H9 (cell line): Measurements from ENCODE around the gene MRO. TPM values are rescaled to one million over a fixed set of nuclear protein-coding genes. Genes with fewer than 3 reads are reported as not detected.

Experiments used
- DNase-seq: peaks from one replicate; pipeline ENCODE4 v3.0.0-alpha.2; 2017
- H2AFZ ChIP-seq: one replicate; pipeline ENCODE4 v1.6.1; 2013; ENCODE audit warnings: mild to moderate bottlenecking, low read length, control low read depth, moderate library complexity
- H2AK5ac ChIP-seq: 2 replicates; pipeline ENCODE4 v1.6.1; 2013; ENCODE audit warnings: low read length, control low read depth, mixed read lengths; ENCODE audit not compliant: insufficient read length
- H2BK120ac ChIP-seq: one replicate; pipeline ENCODE4 v1.6.1; 2013; ENCODE audit warnings: low read depth, mild to moderate bottlenecking, low read length, control low read depth, inconsistent platforms; ENCODE audit not compliant: poor library complexity, severe bottlenecking
- H2BK12ac ChIP-seq: 2 replicates; pipeline ENCODE4 v1.6.1; 2013; ENCODE audit warnings: low read length, control low read depth, mixed read lengths, low read depth; ENCODE audit not compliant: insufficient read length
- H2BK15ac ChIP-seq: 2 replicates; pipeline ENCODE4 v1.6.1; 2013; ENCODE audit warnings: low read depth, low read length, control low read depth
- H2BK20ac ChIP-seq: one replicate; pipeline ENCODE4 v1.6.1; 2013; ENCODE audit warnings: low read depth, mild to moderate bottlenecking, low read length, control low read depth, inconsistent platforms; ENCODE audit not compliant: poor library complexity, severe bottlenecking
- H2BK5ac ChIP-seq: 2 replicates; pipeline ENCODE4 v1.6.1; 2013; ENCODE audit warnings: low read length, control low read depth, mixed read lengths; ENCODE audit not compliant: insufficient read length
- H3K14ac ChIP-seq: 2 replicates; pipeline ENCODE4 v1.6.1; 2013; ENCODE audit warnings: low read length, control low read depth; ENCODE audit not compliant: insufficient read depth
- H3K18ac ChIP-seq: 2 replicates; pipeline ENCODE4 v1.6.1; 2013; ENCODE audit warnings: low read depth, mild to moderate bottlenecking, mixed read lengths, low read length, control low read depth; ENCODE audit not compliant: insufficient read length
- H3K23ac ChIP-seq: 2 replicates; pipeline ENCODE4 v1.6.1; 2013; ENCODE audit warnings: low read length, control low read depth, mixed read lengths, low read depth; ENCODE audit not compliant: insufficient read length
- H3K23me2 ChIP-seq: 2 replicates; pipeline ENCODE4 v1.6.1; 2013; ENCODE audit warnings: low read depth, mild to moderate bottlenecking, mixed read lengths, low read length, control low read depth; ENCODE audit not compliant: insufficient read length, poor library complexity, severe bottlenecking
- H3K27ac ChIP-seq: 2 replicates; pipeline ENCODE4 v1.5.1; 2013; ENCODE audit warnings: low read length, control low read depth, mixed read lengths, low read depth; ENCODE audit not compliant: insufficient read length
- H3K27me3 ChIP-seq: 2 replicates; pipeline ENCODE4 v1.6.1; 2013; ENCODE audit warnings: low read length, control low read depth, inconsistent platforms; ENCODE audit not compliant: insufficient read depth
- H3K4ac ChIP-seq: 2 replicates; pipeline ENCODE4 v1.6.1; 2013; ENCODE audit warnings: low read depth, mild to moderate bottlenecking, control low read depth, inconsistent platforms, low read length, moderate library complexity
- H3K4me1 ChIP-seq: 2 replicates; pipeline ENCODE4 v1.6.1; 2013; ENCODE audit warnings: low read length, control low read depth, inconsistent platforms; ENCODE audit not compliant: insufficient read depth
- H3K4me2 ChIP-seq: 2 replicates; pipeline ENCODE4 v1.6.1; 2013; ENCODE audit warnings: low read length, control low read depth, mixed read lengths; ENCODE audit not compliant: insufficient read length, insufficient read depth
- H3K56ac ChIP-seq: 2 replicates; pipeline ENCODE4 v1.6.1; 2013; ENCODE audit warnings: low read depth, mild to moderate bottlenecking, mixed read lengths, low read length, control low read depth; ENCODE audit not compliant: insufficient read length
- H3K79me1 ChIP-seq: 2 replicates; pipeline ENCODE4 v1.6.1; 2013; ENCODE audit warnings: low read depth, mild to moderate bottlenecking, moderate library complexity, low read length, control low read depth, inconsistent platforms; ENCODE audit not compliant: insufficient read depth, poor library complexity, severe bottlenecking
- H3K79me2 ChIP-seq: 2 replicates; pipeline ENCODE4 v1.6.1; 2013; ENCODE audit warnings: low read length, control low read depth, inconsistent platforms; ENCODE audit not compliant: insufficient read depth
- H3K9ac ChIP-seq: 2 replicates; pipeline ENCODE4 v1.6.1; 2013; ENCODE audit warnings: low read length, control low read depth, mixed read lengths; ENCODE audit not compliant: insufficient read length; ENCODE audit errors: extremely low read depth
- H3K9me3 ChIP-seq: one replicate; pipeline ENCODE4 v1.6.1; 2013; ENCODE audit warnings: low read depth, low read length, inconsistent platforms; ENCODE audit not compliant: control insufficient read depth
- H3T11ph ChIP-seq: one replicate; pipeline ENCODE4 v1.6.1; 2013; ENCODE audit warnings: mild to moderate bottlenecking, low read length, control low read depth, inconsistent platforms
- H4K20me1 ChIP-seq: one replicate; pipeline ENCODE4 v1.6.1; 2013; ENCODE audit not compliant: control insufficient read depth, insufficient read length, insufficient read depth
- H4K5ac ChIP-seq: 2 replicates; pipeline ENCODE4 v1.6.1; 2013; ENCODE audit warnings: low read depth, mild to moderate bottlenecking, mixed read lengths, low read length, control low read depth; ENCODE audit not compliant: insufficient read length
- H4K8ac ChIP-seq: replicated peaks from 2 replicates; pipeline ENCODE4 v1.6.1; 2013; ENCODE audit warnings: low read length, control low read depth, mixed read lengths, low read depth; ENCODE audit not compliant: insufficient read length
- H4K91ac ChIP-seq: 2 replicates; pipeline ENCODE4 v1.6.1; 2013; ENCODE audit warnings: low read depth, mild to moderate bottlenecking, moderate library complexity, mixed read lengths, low read length, control low read depth; ENCODE audit not compliant: insufficient read length
- H3K27ac Mint-ChIP-seq, 3 experiments: 2 replicates in 2 of 3; 3 replicates in 1 of 3; pipeline ENCODE4 v1.8.0; 2020 to 2021; ENCODE audit warnings: mixed read lengths in 3 of 3, mild to moderate bottlenecking in 1 of 3, moderate library complexity in 1 of 3
- H3K27me3 Mint-ChIP-seq: 2 replicates; pipeline ENCODE4 v1.8.0; 2021; ENCODE audit warnings: low read depth, mild to moderate bottlenecking, moderate library complexity, mixed read lengths
- H3K36me3 Mint-ChIP-seq, 3 experiments: 2 replicates in 2 of 3; 3 replicates in 1 of 3; pipeline ENCODE4 v1.8.0; 2020 to 2021; ENCODE audit warnings: low read depth in 3 of 3, mixed read lengths in 3 of 3; ENCODE audit not compliant: insufficient read depth in 1 of 3
- H3K4me1 Mint-ChIP-seq, 2 experiments: 2 replicates each; pipeline ENCODE4 v1.8.0; 2020; ENCODE audit warnings: mixed read lengths in 2 of 2
- H3K4me3 Mint-ChIP-seq, 2 experiments: 2 replicates in 1 of 2; 3 replicates in 1 of 2; pipeline ENCODE4 v1.8.0; 2020 to 2021; ENCODE audit warnings: mild to moderate bottlenecking in 2 of 2, mixed read lengths in 2 of 2, moderate library complexity in 1 of 2
- H3K9me3 Mint-ChIP-seq, 2 experiments: 2 replicates in 1 of 2; 3 replicates in 1 of 2; pipeline ENCODE4 v1.8.0; 2020; ENCODE audit warnings: mild to moderate bottlenecking in 2 of 2, mixed read lengths in 2 of 2, moderate library complexity in 1 of 2
- WGBS: extraction: QIAGEN DNeasy Blood & Tissue Kit; methylation state at CpG from one replicate; pipeline ENCODE4 v1.1.7; 2013; ENCODE audit warnings: missing lambda C conversion rate, low lambda C conversion rate, mixed read lengths; ENCODE audit not compliant: insufficient read length; ENCODE audit errors: extremely low coverage; 5-methylcytosine and 5-hydroxymethylcytosine counted together
- total RNA-seq: library from RNA; stranded (reverse); gene quantifications from 2 replicates; pipeline ENCODE4 v1.2.1, GENCODE V29; 2021
- TF ChIP-seq, protein P1 (sequence below): fragments of 200-600 bp; sonication (generic); conservative IDR thresholded peaks from 3 replicates; pipeline ENCODE4 v1.8.0; 2021; ENCODE audit warnings: antibody characterized with exemption, mild to moderate bottlenecking

MRO gene
- total RNA-seq, 1 experiment from 2014 or later, result 0.57 TPM

DNA sequence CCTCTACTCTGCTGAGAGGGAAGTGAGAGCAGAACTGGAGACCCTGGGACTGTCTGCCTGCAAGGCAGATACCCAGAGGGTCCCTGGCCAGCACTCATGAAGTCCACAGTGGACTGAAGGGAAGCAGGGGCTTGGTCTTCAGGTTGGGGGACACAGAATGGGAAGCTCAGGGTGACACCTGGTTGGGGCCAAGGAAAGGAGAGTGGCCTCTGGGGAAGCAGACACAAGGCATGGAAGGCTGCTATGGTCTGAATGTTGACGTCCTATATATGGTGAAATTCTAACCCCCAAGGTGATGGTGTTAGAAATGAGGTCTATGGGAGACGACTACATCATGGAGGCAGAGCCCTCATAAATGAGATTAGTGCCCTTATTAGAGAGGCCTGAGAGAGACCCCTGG lies 69.3 kb downstream of the MRO start:
- Histone ChIP-seq H3K23ac (no peak overlapping the region), H3K79me1 (no peaks in the 10 kb centered on the region), H2BK5ac (no peak overlapping the region), H2BK15ac (no peak overlapping the region), H3K4me1 (peaks cover 8% of the 10 kb centered on the region; the same call in 1 of the 2 replicates), H3K56ac (no peak overlapping the region), H4K91ac (no peak overlapping the region), H3K79me2 (no peaks in the 10 kb centered on the region), H3K27me3 (no peaks in the 10 kb centered on the region), H3K4me2 (no peak overlapping the region), H4K5ac (no peak overlapping the region), H3K14ac (no peak overlapping the region), H3K27ac (no peak overlapping the region), H3K9ac (no peak overlapping the region), H2BK120ac (no peak overlapping the region), H3K23me2 (no peaks in the 10 kb centered on the region), H3K18ac (no peak overlapping the region), H2BK12ac (no peak overlapping the region), H2AFZ (no peak overlapping the region), H4K20me1 (no peaks in the 10 kb centered on the region), H2BK20ac (no peak overlapping the region), H3T11ph (no peak overlapping the region), H3K9me3 (no peaks in the 10 kb centered on the region), H4K8ac (no peak overlapping the region), H3K4ac (no peak overlapping the region), H2AK5ac (no peak overlapping the region)
- H3K27me3 Mint-ChIP-seq, result peaks cover 13% of the 10 kb centered on the region
- no peak for DNase-seq
- no peak overlapping the region for H3K4me3 Mint-ChIP-seq
- no peak overlapping the region for H3K27ac Mint-ChIP-seq
- H3K4me1 Mint-ChIP-seq, result peaks cover 36 to 38% of the 10 kb centered on the region in 2 experiments
- peaks cover 5 to 8% of the 10 kb centered on the region in 2 experiments for H3K9me3 Mint-ChIP-seq
- TF ChIP-seq, protein P1, sequence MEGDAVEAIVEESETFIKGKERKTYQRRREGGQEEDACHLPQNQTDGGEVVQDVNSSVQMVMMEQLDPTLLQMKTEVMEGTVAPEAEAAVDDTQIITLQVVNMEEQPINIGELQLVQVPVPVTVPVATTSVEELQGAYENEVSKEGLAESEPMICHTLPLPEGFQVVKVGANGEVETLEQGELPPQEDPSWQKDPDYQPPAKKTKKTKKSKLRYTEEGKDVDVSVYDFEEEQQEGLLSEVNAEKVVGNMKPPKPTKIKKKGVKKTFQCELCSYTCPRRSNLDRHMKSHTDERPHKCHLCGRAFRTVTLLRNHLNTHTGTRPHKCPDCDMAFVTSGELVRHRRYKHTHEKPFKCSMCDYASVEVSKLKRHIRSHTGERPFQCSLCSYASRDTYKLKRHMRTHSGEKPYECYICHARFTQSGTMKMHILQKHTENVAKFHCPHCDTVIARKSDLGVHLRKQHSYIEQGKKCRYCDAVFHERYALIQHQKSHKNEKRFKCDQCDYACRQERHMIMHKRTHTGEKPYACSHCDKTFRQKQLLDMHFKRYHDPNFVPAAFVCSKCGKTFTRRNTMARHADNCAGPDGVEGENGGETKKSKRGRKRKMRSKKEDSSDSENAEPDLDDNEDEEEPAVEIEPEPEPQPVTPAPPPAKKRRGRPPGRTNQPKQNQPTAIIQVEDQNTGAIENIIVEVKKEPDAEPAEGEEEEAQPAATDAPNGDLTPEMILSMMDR, result no peak
- peaks cover 5 to 12% (median 5%) of the 10 kb centered on the region in 3 experiments; a peak in 4 of 7 replicates for H3K36me3 Mint-ChIP-seq
- WGBS, result no CpG with 5 or more reads among the region's 2 CpGs
